ENCODE results near the gene LRG1.
"Not testable (repeated sequence)": the region's sequence is repeated elsewhere in the genome, so short reads cannot be mapped to it uniquely, and the experiment has no call there.

Gene LRG1

DNA sequence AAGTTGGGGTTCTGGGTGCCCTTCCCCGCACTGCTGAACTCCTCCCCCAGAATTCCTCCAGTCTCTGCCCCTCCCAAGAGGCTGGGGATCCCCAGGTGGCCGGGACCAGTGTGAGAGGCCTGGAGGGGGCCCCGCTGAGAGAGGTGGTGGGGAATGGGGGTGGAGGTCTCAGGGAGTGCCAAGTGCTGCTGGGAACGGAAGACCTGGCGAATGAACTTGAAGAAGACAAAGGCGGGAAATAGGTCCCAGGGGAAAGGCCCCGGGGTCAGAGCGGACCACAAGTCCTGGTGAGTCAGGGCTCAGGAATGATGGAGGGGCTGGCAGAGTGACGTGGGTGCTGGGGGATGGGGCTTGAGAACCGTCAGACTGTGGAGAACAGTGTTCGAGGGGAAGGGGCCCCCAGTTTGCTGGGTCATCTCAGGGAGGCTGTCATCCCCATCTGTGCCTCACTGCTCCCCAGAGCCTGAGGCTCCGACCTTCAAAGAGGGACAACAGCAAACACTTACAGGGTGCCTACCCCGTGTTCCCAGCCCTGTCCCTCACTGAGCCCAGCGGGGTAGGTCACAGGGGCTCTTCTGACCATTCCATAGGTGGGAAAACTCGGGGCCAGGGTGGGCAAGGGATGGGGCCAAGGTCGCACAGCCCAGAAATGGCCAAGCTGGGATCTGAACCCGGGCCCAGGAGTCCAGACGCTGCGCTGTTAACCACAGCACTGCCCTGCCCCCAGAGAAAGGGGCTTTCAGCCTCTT, 35.6 kb upstream of the LRG1 start:
- peak; percentile 17 to 30 for DNase-seq

DNA sequence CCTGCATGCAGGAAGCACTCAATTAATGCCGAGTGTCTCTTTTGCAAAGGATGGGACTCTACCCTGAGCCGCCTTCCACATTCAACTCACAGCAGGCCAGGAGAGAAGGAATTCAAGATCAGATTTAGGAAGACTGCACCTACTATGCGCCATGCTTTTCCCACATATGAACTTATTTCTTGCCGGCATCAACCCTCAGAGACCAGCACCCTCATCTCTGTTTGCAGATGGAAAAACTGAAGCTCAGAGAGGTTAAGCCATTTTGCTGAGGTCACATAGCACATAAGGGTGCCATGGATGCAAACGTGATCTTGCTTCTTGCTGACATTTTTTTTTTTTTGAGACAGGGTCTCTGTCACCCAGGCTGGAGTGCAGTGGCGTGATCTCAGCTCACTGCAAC, 33.8 kb upstream of the LRG1 start:
- DNase-seq = no peak

DNA sequence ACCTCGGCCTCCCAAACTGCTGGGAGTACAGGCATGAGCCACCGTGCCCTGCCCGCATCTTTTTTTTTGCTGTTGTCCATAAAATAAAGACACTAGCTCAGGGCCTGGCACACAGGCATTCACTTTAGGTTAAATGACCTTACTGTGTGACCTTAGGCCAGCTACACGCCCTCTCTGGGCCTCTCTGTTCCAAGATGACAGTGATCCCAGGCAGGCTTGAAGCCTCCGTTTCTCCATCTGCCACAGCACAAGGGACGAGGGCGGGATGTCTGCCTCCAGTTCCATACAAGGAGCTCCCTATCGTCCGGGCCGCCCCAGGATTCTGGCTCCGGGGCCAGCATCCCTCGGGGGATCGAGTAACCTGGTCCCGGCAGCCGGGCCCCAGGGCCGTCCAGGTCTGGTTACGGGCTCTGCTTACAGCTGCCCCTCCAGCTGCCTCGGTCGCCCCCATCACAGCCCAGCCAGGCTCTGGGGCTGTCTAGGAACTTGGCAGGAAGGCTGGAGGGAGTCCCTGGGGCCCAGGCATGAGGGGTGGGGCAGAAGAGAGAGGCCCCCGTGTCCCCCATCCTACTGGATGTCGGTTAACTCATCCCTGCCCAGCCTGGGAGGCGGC, 31.6 kb upstream of the LRG1 start:
- DNase-seq = no peak

DNA sequence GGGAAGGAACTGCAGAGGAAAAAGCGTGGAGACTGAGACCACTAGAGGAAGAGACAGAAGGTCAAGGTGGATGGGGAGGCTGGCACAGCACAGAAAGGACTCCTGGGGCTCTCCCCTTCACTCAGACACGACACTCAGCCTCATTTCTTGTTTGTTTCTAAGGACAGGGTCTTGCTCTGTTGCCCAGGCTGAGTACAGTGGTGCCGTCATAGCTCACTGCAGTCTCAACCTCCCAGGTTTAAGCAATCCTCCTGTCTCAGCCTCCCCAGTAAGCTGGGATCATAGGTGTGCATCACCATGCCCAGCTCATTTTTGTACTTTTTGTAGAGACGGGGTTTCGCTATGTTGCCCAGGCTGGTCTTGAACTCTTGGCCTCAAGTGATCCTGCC, 31.1 kb upstream of the LRG1 start:
- no peak for DNase-seq

DNA sequence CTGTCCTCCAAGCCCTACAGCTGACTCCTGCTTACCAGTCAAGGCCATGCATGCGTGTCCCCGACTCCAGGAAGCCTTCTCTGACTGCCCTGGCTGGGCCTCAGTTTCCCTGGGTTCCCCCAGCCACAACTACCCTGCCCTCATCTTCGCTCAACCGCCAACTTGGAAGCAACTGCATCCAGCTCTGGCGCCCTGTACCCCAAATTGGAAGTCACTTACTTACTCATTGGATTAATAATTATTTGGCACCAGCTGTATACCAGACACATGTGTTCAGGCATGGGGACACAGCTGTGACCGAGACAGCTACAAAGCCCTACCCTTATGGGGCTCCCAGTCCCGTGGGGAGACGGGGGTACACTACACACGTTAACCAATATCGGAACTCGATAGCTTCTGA, 30.6 kb upstream of the LRG1 start:
- DNase-seq = no peak

DNA sequence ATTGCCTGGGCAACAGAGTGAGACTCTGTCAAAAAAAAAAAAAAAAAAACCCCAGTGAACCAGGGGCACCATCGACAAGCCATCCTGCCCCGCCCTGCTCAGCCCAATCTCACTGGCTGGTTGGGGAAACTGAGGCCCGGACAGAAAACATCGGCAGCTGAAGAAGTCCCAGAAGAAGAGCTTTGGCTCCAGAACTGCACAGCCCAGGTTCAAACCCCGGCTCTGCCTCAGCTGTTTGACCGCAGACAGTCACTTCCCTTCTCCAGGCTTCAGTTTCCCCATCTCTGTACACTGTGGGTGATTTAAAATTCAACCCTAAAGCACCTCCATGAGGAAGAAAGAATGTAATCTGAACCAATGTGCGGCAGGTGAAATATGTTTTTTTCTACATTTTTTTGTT, 29.1 kb upstream of the LRG1 start:
- no peak for DNase-seq

DNA sequence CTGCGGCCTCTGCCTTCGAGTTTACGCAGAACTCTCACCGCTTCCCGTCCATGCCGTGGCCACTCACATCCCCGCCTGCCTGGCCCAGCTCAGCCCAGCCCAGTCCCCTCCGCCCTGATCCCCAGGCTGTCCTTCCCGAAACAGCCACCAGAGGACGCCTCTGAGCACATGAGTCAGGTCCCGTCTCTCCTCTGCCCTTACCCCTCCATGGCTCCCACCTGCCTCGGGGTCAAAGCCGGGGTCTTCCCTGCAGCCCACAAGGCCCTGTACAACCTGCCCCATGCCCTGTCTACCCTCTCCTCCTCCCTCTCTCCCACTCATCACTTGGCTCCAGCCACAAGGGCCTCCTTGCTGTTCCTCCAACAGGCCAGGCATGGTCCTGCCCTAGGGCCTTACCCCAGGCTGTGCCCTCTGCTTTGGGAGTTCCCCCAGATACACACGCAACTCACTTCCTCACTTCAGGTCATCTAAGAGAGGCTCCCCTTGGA, 27.8 kb upstream of the LRG1 start:
- peak; percentile 80 to 81 for DNase-seq

DNA sequence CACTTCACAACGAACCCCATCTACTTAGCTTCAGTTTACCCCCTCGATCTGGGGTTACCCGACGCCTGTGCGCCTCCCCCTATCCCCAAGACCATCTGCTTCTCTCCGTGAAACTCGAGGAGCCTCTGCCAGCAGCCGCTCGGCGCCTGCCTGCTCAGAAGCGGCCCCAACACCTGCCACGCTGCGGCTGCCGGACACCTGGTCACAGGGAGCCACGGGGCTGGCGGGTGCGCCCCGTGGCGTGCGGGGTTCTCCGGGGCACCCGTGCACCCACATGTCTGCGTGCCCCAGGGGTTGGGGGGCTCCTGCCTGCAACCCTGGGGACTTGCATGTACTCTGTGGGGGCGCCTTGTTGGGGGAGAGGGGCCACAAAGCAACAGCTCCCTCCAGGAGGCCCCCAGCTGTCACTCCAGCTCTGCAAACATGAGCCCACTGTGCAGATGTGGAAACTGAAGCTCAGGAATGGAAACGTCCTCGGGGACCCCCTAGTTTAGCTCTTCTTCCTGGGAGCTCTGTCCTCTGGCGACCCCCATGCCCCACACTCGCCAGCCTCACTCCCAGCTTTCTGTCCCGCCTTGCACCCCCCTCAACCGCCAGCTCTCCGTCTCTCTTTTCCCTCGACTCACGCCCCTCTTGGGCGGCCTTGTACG, 26.7 kb upstream of the LRG1 start:
- DNase-seq = no peak

DNA sequence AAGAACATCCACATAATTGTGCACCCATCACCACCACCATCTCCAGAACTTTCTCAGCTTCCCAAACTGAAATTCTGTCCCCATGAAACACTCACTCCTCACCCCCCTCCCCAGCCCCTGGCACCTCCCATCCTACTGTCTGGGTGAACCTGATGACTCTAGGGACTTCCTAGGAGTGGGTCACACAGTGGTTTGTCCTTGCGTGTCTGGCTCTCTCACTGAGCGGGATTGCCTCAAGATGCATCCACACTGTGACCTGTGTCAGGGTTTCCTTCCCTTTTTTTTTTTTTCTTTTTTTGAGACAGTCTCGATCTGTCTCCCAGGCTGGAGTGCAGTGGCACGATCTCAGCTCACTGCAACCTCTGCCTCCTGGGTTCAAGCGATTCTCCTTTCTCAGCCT, 23.7 kb upstream of the LRG1 start:
- DNase-seq = not testable (repeated sequence)

DNA sequence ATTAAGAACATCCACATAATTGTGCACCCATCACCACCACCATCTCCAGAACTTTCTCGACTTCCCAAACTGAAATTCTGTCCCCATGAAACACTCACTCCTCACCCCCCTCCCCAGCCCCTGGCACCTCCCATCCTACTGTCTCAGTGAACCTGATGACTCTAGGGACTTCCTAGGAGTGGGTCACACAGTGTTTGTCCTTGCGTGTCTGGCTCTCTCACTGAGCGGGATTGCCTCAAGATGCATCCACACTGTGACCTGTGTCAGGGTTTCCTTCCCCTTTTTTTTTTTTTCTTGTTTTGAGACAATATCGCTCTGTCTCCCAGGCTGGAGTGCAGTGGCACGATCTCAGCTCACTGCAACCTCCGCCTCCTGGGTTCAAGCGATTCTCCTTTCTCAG, 22.2 kb upstream of the LRG1 start:
- DNase-seq = not testable (repeated sequence)

DNA sequence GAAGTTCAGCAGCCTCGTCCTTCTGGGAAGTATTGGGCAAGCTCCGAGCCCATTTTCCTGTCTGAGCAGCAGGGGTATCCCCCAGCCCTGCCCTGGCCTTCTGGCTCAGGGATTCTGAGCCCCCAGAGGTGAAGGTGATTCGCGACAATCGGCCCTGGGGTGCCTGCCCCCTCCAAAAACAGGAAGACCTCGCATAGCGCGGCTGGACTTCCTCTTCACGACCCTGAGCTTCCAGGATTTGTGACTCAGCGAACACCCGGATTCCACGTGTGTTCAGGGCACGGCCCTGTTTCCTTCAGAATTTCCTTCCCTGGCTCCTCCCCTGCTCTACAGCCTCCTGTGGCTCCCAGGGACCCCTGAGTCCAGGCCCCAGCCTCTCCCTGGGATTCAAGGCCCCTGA, 19.7 kb upstream of the LRG1 start, which contains the start of gene SEMA6B:
Gene SEMA6B (minus strand): TSS at position 116 of the 400 bp plus-strand sequence. CDS start 1,227 bp downstream, outside the sequence.
- DNase-seq = no peak

DNA sequence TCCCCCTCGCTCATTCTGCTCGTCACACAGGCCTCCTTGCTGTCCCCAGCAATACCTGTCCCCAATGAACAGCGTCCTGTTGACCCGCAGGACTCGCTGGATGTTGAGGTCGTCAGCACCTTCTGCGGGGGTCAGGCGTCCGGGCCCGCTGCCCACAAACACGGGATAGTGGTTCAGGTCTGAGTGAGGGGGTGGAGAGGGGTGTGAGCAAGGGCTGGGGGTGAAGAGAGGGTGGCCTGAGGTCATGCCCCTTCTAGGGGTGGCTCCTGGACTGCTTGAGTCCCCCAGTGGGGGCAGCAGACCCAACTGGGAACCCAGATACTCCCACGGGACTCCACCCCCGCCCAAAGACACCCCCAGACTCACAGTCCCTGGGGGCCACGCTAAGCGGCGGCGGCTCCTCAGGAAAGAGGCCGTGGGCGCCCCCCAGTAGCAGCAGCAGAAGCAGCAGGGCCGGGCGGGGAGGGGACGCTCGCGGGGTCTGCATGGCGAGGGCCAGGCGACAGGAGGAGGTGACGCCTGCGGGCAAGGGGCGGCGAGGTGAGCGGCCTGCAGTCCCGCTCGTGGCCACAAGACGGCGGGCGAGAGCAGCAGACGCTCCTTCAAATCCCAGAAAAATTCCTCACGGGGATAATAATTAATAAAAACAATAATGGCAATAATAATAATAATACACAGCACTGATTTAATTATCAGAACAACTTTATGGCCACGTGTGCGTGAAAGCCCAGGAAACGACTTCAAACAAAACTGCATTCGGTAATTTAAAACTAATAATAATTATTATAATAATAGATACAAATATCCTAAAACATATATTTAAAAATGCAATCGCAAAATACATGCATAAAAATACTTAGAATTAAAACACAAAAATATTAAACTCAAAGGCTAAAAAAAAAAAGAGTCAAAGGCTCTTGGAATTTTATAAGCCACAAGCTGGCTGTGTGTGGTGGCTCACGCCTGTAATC, 18.4 kb upstream of the LRG1 start:
- DNase-seq = peak; percentile 43 to 54

DNA sequence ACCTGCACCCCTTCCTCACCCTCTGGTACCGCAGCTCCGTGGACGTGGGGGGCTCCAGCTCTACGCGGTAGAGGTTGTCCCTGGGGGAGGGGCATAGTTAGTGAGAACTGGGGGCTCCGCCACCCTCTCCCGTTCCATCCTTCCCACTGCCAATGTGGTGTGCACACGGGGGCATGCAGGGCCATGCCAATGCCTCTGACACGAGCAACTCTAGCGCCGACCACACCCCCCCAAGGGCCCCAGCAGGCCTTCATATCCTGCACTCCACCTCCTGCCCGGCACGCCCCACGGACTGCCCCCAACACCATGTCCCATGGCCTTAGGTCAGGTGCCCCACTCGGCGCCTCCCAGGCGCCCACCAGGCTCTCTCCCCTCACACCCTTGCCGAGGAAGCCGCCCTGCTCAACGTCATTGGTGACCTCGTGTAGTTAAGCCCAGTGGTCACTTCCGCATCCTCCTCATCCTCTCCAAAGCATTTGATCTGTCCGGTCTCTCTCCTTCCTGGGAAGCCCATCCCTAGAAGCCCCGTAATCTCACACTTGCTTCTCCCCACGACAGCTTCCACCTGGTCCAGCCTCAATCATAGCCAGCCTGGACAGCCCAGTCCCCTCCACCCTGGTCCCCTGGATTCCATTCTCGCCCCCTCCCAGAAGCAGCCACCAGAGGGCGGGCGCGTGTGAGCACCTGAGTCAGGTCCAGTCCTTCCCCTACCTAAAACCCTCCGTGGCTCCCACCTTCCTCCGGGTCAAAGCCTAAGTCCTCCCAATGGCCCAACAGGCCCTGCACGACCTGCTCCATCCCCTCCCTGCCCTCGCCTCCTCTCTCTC, 17.5 kb upstream of the LRG1 start:
- peak; percentile 20 to 50 for DNase-seq

DNA sequence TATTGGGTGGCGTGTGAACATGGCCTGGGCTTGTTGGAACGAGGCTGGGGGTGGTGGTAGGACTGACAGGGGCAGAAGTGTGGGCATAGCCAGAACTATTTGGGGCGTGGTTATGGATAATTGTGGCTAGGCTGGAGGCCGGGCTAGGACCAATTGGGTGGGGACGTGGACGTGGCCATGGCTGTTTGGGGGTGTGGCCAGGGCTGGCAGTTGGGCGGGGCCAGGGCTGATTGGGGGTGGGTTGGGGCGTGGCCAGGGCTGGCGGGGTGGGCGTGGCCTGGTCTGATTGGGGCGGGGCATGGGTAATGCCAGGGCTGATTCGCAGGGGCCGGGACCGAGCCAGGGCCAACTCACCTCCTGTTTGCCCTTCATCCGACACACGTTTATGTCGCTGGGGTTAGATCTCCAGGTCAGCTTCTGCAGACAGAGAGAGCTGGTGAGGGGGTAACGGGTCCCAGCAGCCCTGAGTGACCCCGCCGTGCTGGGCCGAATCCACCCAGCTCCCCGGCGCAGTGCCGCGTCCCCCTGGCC, 16.8 kb upstream of the LRG1 start:
- DNase-seq = peak; percentile 34 to 39

DNA sequence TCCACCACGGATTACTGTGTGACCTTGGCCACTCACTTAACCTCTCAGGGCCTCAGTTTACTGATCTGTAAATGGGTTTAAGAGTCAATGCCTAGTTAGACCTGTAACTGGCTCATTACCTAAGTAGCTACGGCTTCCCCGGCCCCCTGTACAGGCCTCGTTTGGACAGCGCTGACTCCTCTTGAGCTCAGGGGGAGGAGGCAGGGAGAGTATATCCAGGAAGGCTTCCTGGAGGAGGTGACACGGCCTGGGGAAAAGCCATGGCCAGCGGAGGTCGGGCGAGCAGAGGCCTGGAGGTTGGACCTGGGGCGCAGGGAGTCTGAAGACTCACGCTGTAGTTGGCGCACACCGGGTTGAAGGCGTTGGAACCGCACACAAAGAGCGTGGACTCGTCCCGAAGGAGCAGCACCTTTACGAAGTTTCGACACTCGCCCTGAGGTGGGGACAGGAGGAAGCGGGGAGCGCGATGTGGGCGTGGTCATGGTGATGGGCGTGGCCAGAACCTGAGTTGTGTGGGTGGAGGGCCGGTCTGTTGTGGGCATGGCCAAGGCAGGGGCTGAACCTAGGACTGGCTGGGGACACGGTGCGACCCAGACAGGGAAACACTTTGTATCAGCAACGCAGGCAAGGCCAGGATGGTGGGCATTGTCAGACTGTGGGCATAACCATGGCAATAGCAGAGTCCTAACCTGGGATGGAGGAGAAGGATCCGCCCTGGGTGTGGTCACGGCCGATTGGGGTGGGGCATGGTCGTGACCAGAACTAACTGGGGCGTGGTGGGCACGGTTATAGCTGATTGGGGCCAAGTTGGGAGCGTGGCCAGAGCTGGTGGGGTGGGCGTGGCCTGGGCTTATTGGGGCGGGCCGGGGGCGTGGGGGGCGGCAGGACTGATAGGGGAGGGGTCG, 16.1 kb upstream of the LRG1 start:
- no peak for DNase-seq

DNA sequence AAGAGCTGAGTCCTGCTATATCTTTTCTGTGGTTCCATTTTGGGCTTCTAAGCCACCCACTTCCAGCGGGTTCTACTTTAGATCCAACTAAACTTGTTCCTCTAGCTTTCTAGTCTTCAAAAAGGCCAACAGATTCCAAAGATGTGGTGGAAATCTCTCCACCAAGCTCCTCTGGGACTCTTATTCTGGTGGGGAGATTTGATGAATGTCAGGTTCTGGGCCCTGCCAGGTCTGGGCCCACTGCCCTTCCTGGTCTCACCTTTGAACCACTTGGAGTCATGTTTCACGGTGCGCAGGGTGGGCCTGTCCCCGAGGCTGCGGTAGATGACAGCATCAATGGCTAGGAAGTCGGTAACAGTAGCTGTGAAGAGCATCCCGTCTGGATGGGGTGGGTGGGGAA, 14.9 kb upstream of the LRG1 start:
- DNase-seq = no peak

DNA sequence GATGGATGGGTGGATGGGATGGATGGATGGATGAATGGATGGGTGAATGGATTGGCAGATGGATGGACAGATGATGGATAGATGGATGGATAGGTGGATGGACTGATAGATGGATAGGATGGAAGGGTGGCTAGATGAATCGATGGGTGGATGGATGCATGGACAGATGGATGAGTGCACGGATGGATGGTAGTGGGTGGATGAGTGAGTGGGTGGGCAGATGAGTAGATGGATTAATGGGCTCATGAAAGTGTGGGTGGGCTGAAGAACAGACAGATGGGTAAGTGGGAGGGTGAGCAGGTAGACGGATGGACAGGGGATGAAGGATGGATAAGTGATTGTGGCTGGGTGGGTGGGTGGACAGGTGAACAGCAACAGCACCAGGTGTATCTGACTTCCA, 13.9 kb upstream of the LRG1 start:
- no peak for DNase-seq

DNA sequence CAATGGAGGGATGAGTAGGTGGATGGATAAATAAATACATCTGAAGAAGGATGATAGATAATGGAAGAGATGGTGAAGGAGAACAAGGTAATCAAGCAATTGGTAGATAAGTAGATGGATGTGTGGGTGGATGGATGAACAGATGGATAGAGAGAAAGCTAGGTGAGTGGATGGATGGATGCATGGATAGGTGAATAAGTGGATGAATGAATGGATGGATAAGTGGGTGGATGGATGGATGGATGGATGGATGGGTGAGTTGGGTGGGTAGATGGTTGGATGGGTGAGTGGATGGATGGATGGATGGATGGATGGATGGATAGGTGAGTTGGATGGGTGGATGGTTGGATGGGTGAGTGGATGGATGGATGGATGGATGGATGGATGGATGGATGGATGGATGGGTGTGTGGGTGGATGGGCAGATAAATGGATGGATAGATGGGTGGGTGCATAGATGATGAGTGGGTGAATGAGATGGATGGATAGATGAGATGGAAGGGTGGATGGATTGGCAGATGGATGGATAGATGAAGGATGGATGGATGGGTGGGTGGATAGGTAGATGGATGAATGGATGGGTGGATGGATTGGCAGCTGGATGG, 13.4 kb upstream of the LRG1 start:
- no peak for DNase-seq

DNA sequence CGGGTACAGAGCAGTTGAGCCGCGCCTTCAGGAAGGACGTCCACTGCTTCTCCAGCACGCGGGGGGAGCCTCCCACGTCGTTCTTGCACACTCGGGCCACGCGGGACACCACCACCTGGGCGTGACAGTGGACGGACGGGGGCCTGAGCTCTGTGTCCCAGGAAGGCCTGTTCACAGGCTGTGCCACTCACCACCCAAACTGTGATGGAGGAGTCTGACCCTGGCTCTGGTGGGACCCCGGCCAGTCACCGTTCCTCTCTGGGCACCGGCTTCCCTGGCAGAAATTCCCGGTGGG, 12.6 kb upstream of the LRG1 start:
- no peak for DNase-seq

DNA sequence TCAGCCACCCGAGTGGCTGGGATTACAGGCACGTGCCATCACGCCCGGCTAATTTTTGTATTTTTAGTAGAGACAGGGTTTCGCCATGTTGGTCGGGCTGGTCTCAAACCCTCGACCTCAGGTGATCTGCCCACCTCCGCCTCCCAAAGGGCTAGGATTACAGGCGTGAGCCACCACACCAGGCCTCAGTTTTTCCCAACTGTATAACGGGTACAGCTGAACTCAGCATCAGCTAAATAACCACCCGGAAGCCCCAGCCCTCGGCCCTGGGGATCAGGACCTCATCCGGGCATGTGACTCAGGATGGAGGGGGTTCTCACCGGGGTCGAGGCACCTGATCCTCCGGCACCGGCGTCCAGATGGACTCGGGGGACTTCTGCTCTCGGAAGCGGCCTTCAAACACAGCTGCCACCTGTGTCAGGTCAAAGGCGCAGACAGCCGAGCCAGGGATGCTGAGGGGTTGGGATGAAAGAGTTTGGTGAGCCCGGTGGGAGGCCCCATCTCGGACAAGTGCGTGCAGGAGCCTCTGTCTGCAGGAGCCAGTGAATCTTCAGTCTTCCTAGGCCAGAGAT, 10.7 kb upstream of the LRG1 start:
- DNase-seq = no peak

All from activated CD4-positive, alpha-beta T cell treated with anti-CD3 and anti-CD28 coated beads, Interleukin-2, amount 50 U/mL, for 48 hours (primary cell).